ENCODE data around the gene ZDHHC3. TPM values are rescaled to one million over a fixed set of nuclear protein-coding genes. Genes with fewer than 3 reads are reported as not detected.

The ZDHHC3 gene
- total RNA-seq, 4 donors from 2014 or later, result 98.4 to 139 (median 117) TPM

- Histone ChIP-seq H3K27ac (no peak overlapping the region), H3K36me3 (peaks cover 0 to 7% (median 0%) of the 10 kb centered on the region in 3 donors), H3K9me3 (no peaks in the 10 kb centered on the region), H3K27me3 (no peaks in the 10 kb centered on the region), H3K4me3 (no peak overlapping the region), H3K4me1 (peaks cover 0 to 24% (median 0%) of the 10 kb centered on the region in 4 donors)
- 49 to 54% methylated on average over 4 of the region's 4 CpGs for WGBS, 2 donors
- DNase-seq (ENCODE audit: low spot score in 2 of 2), result no peak
- TF ChIP-seq POLR2A (IDR thresholded peaks at IDR 0.05) (no peak), CTCF (IDR thresholded peaks at IDR 0.05) (no peak), EP300 (IDR thresholded peaks at IDR 0.05) (no peak)
Observed at GRCh38 chr3:44963571-44964325, 12.2 kb downstream of the ZDHHC3 start.

- DNase-seq (ENCODE audit: low spot score in 2 of 2), result no peak
- Histone ChIP-seq H3K9me3 (no peaks in the 10 kb centered on the region), H3K27me3 (no peaks in the 10 kb centered on the region), H3K4me1 (peaks cover 0 to 24% (median 0%) of the 10 kb centered on the region in 4 donors), H3K27ac (peak overlapping the region in 1 of 4 donors; percentile 25), H3K36me3 (peaks cover 0 to 17% (median 0%) of the 10 kb centered on the region in 3 donors), H3K4me3 (no peak overlapping the region)
- WGBS, 2 donors, result 73 to 79% methylated on average over 6 of the region's 6 CpGs
- TF ChIP-seq EP300 (IDR thresholded peaks at IDR 0.05) (no peak), CTCF (IDR thresholded peaks at IDR 0.05) (no peak), POLR2A (IDR thresholded peaks at IDR 0.05) (no peak)
Observed at GRCh38 chr3:44962621-44963393, 13.2 kb downstream of the ZDHHC3 start.

- 88 to 90% methylated on average over 3 of the region's 3 CpGs for WGBS, 2 donors
- Histone ChIP-seq H3K4me1 (peaks cover 0 to 24% (median 0%) of the 10 kb centered on the region in 4 donors), H3K9me3 (no peaks in the 10 kb centered on the region), H3K27ac (no peak overlapping the region), H3K27me3 (no peaks in the 10 kb centered on the region), H3K4me3 (no peak overlapping the region), H3K36me3 (peaks cover 0 to 26% (median 0%) of the 10 kb centered on the region in 3 donors)
- DNase-seq (ENCODE audit: low spot score in 2 of 2), result no peak
- no peak for TF ChIP-seq EP300 (IDR thresholded peaks at IDR 0.05)
Observed at GRCh38 chr3:44961888-44962287, 14.1 kb downstream of the ZDHHC3 start.

- Histone ChIP-seq H3K27me3 (no peaks in the 10 kb centered on the region), H3K27ac (no peak overlapping the region), H3K4me1 (peaks cover 0 to 31% (median 0%) of the 10 kb centered on the region in 4 donors), H3K36me3 (peaks cover 0 to 40% (median 0%) of the 10 kb centered on the region in 3 donors), H3K9me3 (no peaks in the 10 kb centered on the region), H3K4me3 (no peak overlapping the region)
- DNase-seq (ENCODE audit: low spot score in 2 of 2), result no peak
- WGBS, 2 donors, result 91 to 93% methylated on average over 3 of the region's 3 CpGs
- TF ChIP-seq EP300 (IDR thresholded peaks at IDR 0.05) (no peak), CTCF (IDR thresholded peaks at IDR 0.05) (no peak), POLR2A (IDR thresholded peaks at IDR 0.05) (no peak)
Observed at GRCh38 chr3:44960387-44961026, 15.5 kb downstream of the ZDHHC3 start.

- WGBS, 2 donors, result 86 to 88% methylated on average over 7 of the region's 7 CpGs
- H3K4me3 ChIP-seq, result no peak overlapping the region
- H3K27ac ChIP-seq, result no peak overlapping the region
- H3K36me3 ChIP-seq, result peaks cover 0 to 47% (median 0%) of the 10 kb centered on the region in 3 donors
- no peaks in the 10 kb centered on the region for H3K9me3 ChIP-seq
- no peak for DNase-seq (ENCODE audit: low spot score in 2 of 2)
- H3K4me1 ChIP-seq, result peaks cover 0 to 20% (median 0%) of the 10 kb centered on the region in 4 donors
- H3K27me3 ChIP-seq, result no peaks in the 10 kb centered on the region
- TF ChIP-seq POLR2A (IDR thresholded peaks at IDR 0.05) (no peak), EP300 (IDR thresholded peaks at IDR 0.05) (no peak), CTCF (IDR thresholded peaks at IDR 0.05) (no peak)
Observed at GRCh38 chr3:44958386-44958785, 17.6 kb downstream of the ZDHHC3 start.

All from tibial nerve (tissue), 4 donors.